Measurements from ENCODE around the gene LPP. TPM values are rescaled to one million over a fixed set of nuclear protein-coding genes. Genes with fewer than 3 reads are reported as not detected.

Gene LPP
- total RNA-seq, 4 donors from 2014 or later: 56.0 to 65.7 (median 58.1) TPM

GRCh38 chr3:188598894-188599293 is 444.9 kb downstream of the LPP start:
- Histone ChIP-seq H3K27me3 (no peaks in the 10 kb centered on the region), H3K4me3 (no peak overlapping the region), H3K9me3 (no peaks in the 10 kb centered on the region), H3K27ac (peak overlapping the region; percentile 10 to 78 (median 69)), H3K36me3 (no peaks in the 10 kb centered on the region), H3K4me1 (peaks cover 37 to 49% of the 10 kb centered on the region in 2 donors)
- in situ Hi-C loops (cut with MboI; ENCODE audit: low sequenced_read_pairs in 4 of 4) (loop anchor here in 3 of 4 donors (10.0 to 25.0 kb wide), 2 partner anchors 546 to 862 kb away; partner anchors contain the start of gene BCL6 (in 2 of the 3)), intact Hi-C loops (cut with DNase I; ENCODE audit: low total_unique reads) (no loop called here)
- no peak for DNase-seq
- TF ChIP-seq CTCF (IDR thresholded peaks at IDR 0.05 in 4 of 5, conservative IDR thresholded peaks at IDR 0.05 in 1 of 5) (no peak), POLR2A (IDR thresholded peaks at IDR 0.05) (no peak)
- peak; percentile 26 to 60 for ATAC-seq

- Histone ChIP-seq H3K4me1 (peaks cover 33 to 50% of the 10 kb centered on the region in 2 donors), H3K27ac (peak overlapping the region in 1 of 4 donors; percentile 5), H3K4me3 (no peak overlapping the region), H3K9me3 (no peaks in the 10 kb centered on the region), H3K27me3 (no peaks in the 10 kb centered on the region), H3K36me3 (no peaks in the 10 kb centered on the region)
- TF ChIP-seq POLR2A (IDR thresholded peaks at IDR 0.05) (no peak), CTCF (IDR thresholded peaks at IDR 0.05 in 4 of 5, conservative IDR thresholded peaks at IDR 0.05 in 1 of 5) (no peak)
- intact Hi-C loops (cut with DNase I; ENCODE audit: low total_unique reads): no loop called here
- DNase-seq: no peak
- no peak for ATAC-seq
- in situ Hi-C loops (cut with MboI; ENCODE audit: low sequenced_read_pairs in 4 of 4): no loop called here
Measured at GRCh38 chr3:188602111-188602510, 448.2 kb downstream of the LPP start.

GRCh38 chr3:188602620-188603019 is 448.7 kb downstream of the LPP start:
- H3K27me3 ChIP-seq: no peaks in the 10 kb centered on the region

GRCh38 chr3:188604651-188605050 is 450.7 kb downstream of the LPP start:
- intact Hi-C loops (cut with DNase I; ENCODE audit: low total_unique reads) (loop anchor here (5.0 kb wide), 1 partner anchor 83 kb away; no protein-coding TSS in a partner anchor), in situ Hi-C loops (cut with MboI; ENCODE audit: low sequenced_read_pairs in 4 of 4) (no loop called here)
- Histone ChIP-seq H3K27me3 (no peaks in the 10 kb centered on the region), H3K9me3 (no peaks in the 10 kb centered on the region), H3K4me3 (no peak overlapping the region), H3K27ac (peak overlapping the region in 3 of 4 donors; percentile 11 to 84 (median 84)), H3K36me3 (peaks cover 0 to 11% of the 10 kb centered on the region in 2 donors), H3K4me1 (peaks cover 24 to 34% of the 10 kb centered on the region in 2 donors)
- ATAC-seq (no peak), DNase-seq (no peak)
- TF ChIP-seq POLR2A (IDR thresholded peaks at IDR 0.05) (no peak), CTCF (IDR thresholded peaks at IDR 0.05 in 4 of 5, conservative IDR thresholded peaks at IDR 0.05 in 1 of 5) (no peak)

More at GRCh38 chr3:188602620-188603019, 448.7 kb downstream of the LPP start:
- in situ Hi-C loops (cut with MboI; ENCODE audit: low sequenced_read_pairs in 4 of 4) (no loop called here), intact Hi-C loops (cut with DNase I; ENCODE audit: low total_unique reads) (no loop called here)
- H3K9me3 ChIP-seq: no peaks in the 10 kb centered on the region
- no peak overlapping the region for H3K27ac ChIP-seq
- peaks cover 33 to 51% of the 10 kb centered on the region in 2 donors for H3K4me1 ChIP-seq
- DNase-seq (no peak), ATAC-seq (no peak)
- TF ChIP-seq POLR2A (IDR thresholded peaks at IDR 0.05) (no peak), CTCF (IDR thresholded peaks at IDR 0.05 in 4 of 5, conservative IDR thresholded peaks at IDR 0.05 in 1 of 5) (no peak)
- H3K4me3 ChIP-seq: no peak overlapping the region
- H3K36me3 ChIP-seq: no peaks in the 10 kb centered on the region

GRCh38 chr3:188605231-188605630 is 451.3 kb downstream of the LPP start:
- intact Hi-C loops (cut with DNase I; ENCODE audit: low total_unique reads) (loop anchor here (5.0 kb wide), 1 partner anchor 82 kb away; no protein-coding TSS in a partner anchor), in situ Hi-C loops (cut with MboI; ENCODE audit: low sequenced_read_pairs in 4 of 4) (no loop called here)
- H3K4me3 ChIP-seq: no peak overlapping the region
- ATAC-seq (no peak), DNase-seq (no peak)
- TF ChIP-seq CTCF (IDR thresholded peaks at IDR 0.05 in 4 of 5, conservative IDR thresholded peaks at IDR 0.05 in 1 of 5): no peak
- TF ChIP-seq POLR2A (IDR thresholded peaks at IDR 0.05): no peak
- H3K36me3 ChIP-seq: peaks cover 0 to 14% of the 10 kb centered on the region in 2 donors
- H3K4me1 ChIP-seq: peaks cover 24 to 34% of the 10 kb centered on the region in 2 donors
- peak overlapping the region in 3 of 4 donors; percentile 76 to 84 (median 84) for H3K27ac ChIP-seq
- H3K27me3 ChIP-seq: no peaks in the 10 kb centered on the region
- no peaks in the 10 kb centered on the region for H3K9me3 ChIP-seq

Data from gastrocnemius medialis (tissue), 4 donors.